NCI-H748 (cell line): ENCODE results near the gene SYT8.
"Not testable (repeated sequence)": the region's sequence is repeated elsewhere in the genome, so short reads cannot be mapped to it uniquely, and the experiment has no call there.

Source experiments
- DNase-seq: peaks from one replicate; lab custom pipeline; 2025; ENCODE audit not compliant: unreplicated experiment; lab: John Stamatoyannopoulos, UW

SYT8 gene

GRCh38 chr11:1883346-1884302, 48.8 kb downstream of the SYT8 start:
- no peak for DNase-seq

GRCh38 chr11:1884303-1884700, 49.5 kb downstream of the SYT8 start:
- no peak for DNase-seq

- DNase-seq, result not testable (repeated sequence)
Measured at GRCh38 chr11:1886551-1886950, 51.8 kb downstream of the SYT8 start.
